Measurements from ENCODE around the gene TTLL11. TPM values are rescaled to one million over a fixed set of nuclear protein-coding genes. Genes with fewer than 3 reads are reported as not detected.

TTLL11 gene
- total and polyA plus RNA-seq, 8 donors = 3.4 to 7.5 (median 5.5) TPM

GRCh38 chr9:121942313-121942712 is 150.8 kb downstream of the TTLL11 start:
- intact Hi-C loops (cut with DNase I) = no loop called here
- Histone ChIP-seq H3K4me1 (no peaks in the 10 kb centered on the region), H3K27me3 (no peaks in the 10 kb centered on the region), H3K4me3 (no peak overlapping the region), H3K27ac (no peak overlapping the region), H3K9me3 (no peaks in the 10 kb centered on the region), H3K36me3 (no peaks in the 10 kb centered on the region)
- TF ChIP-seq CTCF (IDR thresholded peaks at IDR 0.05) = no peak
- 95 to 97% methylated on average over 7 of the region's 7 CpGs for WGBS, 2 donors
- FAIRE-seq (no peak), ATAC-seq (no peak), DNase-seq (no peak)

GRCh38 chr9:121939643-121940042 is 153.5 kb downstream of the TTLL11 start:
- intact Hi-C loops (cut with DNase I) = loop anchor here in 1 of 3 donors (10.0 kb wide), 1 partner anchor 55 kb away; no protein-coding TSS in a partner anchor
- no peak for FAIRE-seq

GRCh38 chr9:121938621-121939020 is 154.5 kb downstream of the TTLL11 start:
- Histone ChIP-seq H3K4me3 (no peak overlapping the region), H3K4me1 (no peaks in the 10 kb centered on the region), H3K27me3 (no peaks in the 10 kb centered on the region), H3K27ac (no peak overlapping the region), H3K9me3 (no peaks in the 10 kb centered on the region), H3K36me3 (no peaks in the 10 kb centered on the region)
- no peak for DNase-seq
- FAIRE-seq = no peak
- ATAC-seq = peak in 1 of 4 donors; percentile 32
- intact Hi-C loops (cut with DNase I) = loop anchor here in 1 of 3 donors (10.0 kb wide), 1 partner anchor 56 kb away; no protein-coding TSS in a partner anchor
- WGBS, 2 donors = 41 to 49% methylated on average over 3 of the region's 3 CpGs
- TF ChIP-seq CTCF (IDR thresholded peaks at IDR 0.05) = no peak

More at GRCh38 chr9:121939643-121940042, 153.5 kb downstream of the TTLL11 start:
- no peak for TF ChIP-seq CTCF (IDR thresholded peaks at IDR 0.05)
- no peaks in the 10 kb centered on the region for H3K27me3 ChIP-seq
- WGBS, 2 donors = 81 to 86% methylated on average over 10 of the region's 10 CpGs
- no peak overlapping the region for H3K4me3 ChIP-seq
- H3K9me3 ChIP-seq = no peaks in the 10 kb centered on the region
- no peak overlapping the region for H3K27ac ChIP-seq
- DNase-seq = no peak
- no peaks in the 10 kb centered on the region for H3K4me1 ChIP-seq
- no peaks in the 10 kb centered on the region for H3K36me3 ChIP-seq
- ATAC-seq = no peak

GRCh38 chr9:121937240-121937639 is 155.9 kb downstream of the TTLL11 start:
- TF ChIP-seq CTCF (IDR thresholded peaks at IDR 0.05) = no peak
- DNase-seq = no peak
- no peaks in the 10 kb centered on the region for H3K36me3 ChIP-seq
- no peak for FAIRE-seq
- no peak for ATAC-seq
- no peak overlapping the region for H3K4me3 ChIP-seq
- no peaks in the 10 kb centered on the region for H3K9me3 ChIP-seq
- WGBS, 2 donors = 81 to 86% methylated on average over 2 of the region's 2 CpGs
- no peaks in the 10 kb centered on the region for H3K27me3 ChIP-seq
- no peaks in the 10 kb centered on the region for H3K4me1 ChIP-seq
- intact Hi-C loops (cut with DNase I) = loop anchor here in 1 of 3 donors (10.0 kb wide), 1 partner anchor 58 kb away; no protein-coding TSS in a partner anchor
- no peak overlapping the region for H3K27ac ChIP-seq

GRCh38 chr9:121935739-121936138 is 157.4 kb downstream of the TTLL11 start:
- intact Hi-C loops (cut with DNase I) = loop anchor here in 1 of 3 donors (10.0 kb wide), 1 partner anchor 59 kb away; no protein-coding TSS in a partner anchor
- 94 to 95% methylated on average over 9 of the region's 9 CpGs for WGBS, 2 donors
- Histone ChIP-seq H3K27ac (no peak overlapping the region), H3K9me3 (no peaks in the 10 kb centered on the region), H3K4me3 (no peak overlapping the region), H3K4me1 (no peaks in the 10 kb centered on the region), H3K27me3 (no peaks in the 10 kb centered on the region), H3K36me3 (no peaks in the 10 kb centered on the region)
- no peak for TF ChIP-seq CTCF (IDR thresholded peaks at IDR 0.05)
- ATAC-seq (no peak), FAIRE-seq (no peak), DNase-seq (no peak)

Measured in pancreas (tissue), 10 donors.